GM19023 (cell line): Measurements from ENCODE around the gene KRTAP9-6.
"Not testable (repeated sequence)": the region's sequence is repeated elsewhere in the genome, so short reads cannot be mapped to it uniquely, and the experiment has no call there.

Experiments
- ATAC-seq: cut with Tn5 transposase; IDR thresholded peaks from one replicate; pipeline ENCODE4 v1.9.1; 2021; ENCODE audit warnings: mild to moderate bottlenecking, moderate library complexity; ENCODE audit not compliant: unreplicated experiment

KRTAP9-6 gene

GRCh38 chr17:41267711-41268110, 2.5 kb downstream of the KRTAP9-6 start:
- no peak for ATAC-seq

GRCh38 chr17:41271323-41271722, 6.1 kb downstream of the KRTAP9-6 start:
- not testable (repeated sequence) for ATAC-seq

GRCh38 chr17:41271858-41272257, 6.7 kb downstream of the KRTAP9-6 start:
- ATAC-seq, result no peak

GRCh38 chr17:41275648-41276190, 10.5 kb downstream of the KRTAP9-6 start, which contains the start of gene KRTAP9-7:
KRTAP9-7 (plus strand) TSS chr17:41275698; CDS start chr17:41275698, 0 bp downstream.
- not testable (repeated sequence) for ATAC-seq

- no peak for ATAC-seq
Observed at GRCh38 chr17:41278176-41278955, 13.2 kb downstream of the KRTAP9-6 start.

GRCh38 chr17:41284043-41284442, 18.9 kb downstream of the KRTAP9-6 start:
- no peak for ATAC-seq

- ATAC-seq, result no peak
Observed at GRCh38 chr17:41284546-41284945, 19.4 kb downstream of the KRTAP9-6 start.

GRCh38 chr17:41287050-41287449, 21.9 kb downstream of the KRTAP9-6 start:
- ATAC-seq, result no peak

GRCh38 chr17:41294016-41294415, 28.8 kb downstream of the KRTAP9-6 start:
- no peak for ATAC-seq

GRCh38 chr17:41296846-41297245, 31.7 kb downstream of the KRTAP9-6 start:
- ATAC-seq, result no peak

GRCh38 chr17:41298458-41299135, 33.4 kb downstream of the KRTAP9-6 start:
- no peak for ATAC-seq

GRCh38 chr17:41301204-41301790, 36.1 kb downstream of the KRTAP9-6 start:
- no peak for ATAC-seq

- no peak for ATAC-seq
Observed at GRCh38 chr17:41301916-41302901, 37.0 kb downstream of the KRTAP9-6 start, which contains the start of gene KRTAP29-1. KRTAP29-1 (minus strand) TSS chr17:41302851; CDS start chr17:41302851, 0 bp downstream.

- no peak for ATAC-seq
Observed at GRCh38 chr17:41302981-41303380, 37.8 kb downstream of the KRTAP9-6 start.

- ATAC-seq, result no peak
Observed at GRCh38 chr17:41304091-41304490, 38.9 kb downstream of the KRTAP9-6 start.

GRCh38 chr17:41307647-41308046, 42.5 kb downstream of the KRTAP9-6 start:
- ATAC-seq, result no peak

GRCh38 chr17:41308251-41308917, 43.2 kb downstream of the KRTAP9-6 start:
- no peak for ATAC-seq

- ATAC-seq, result no peak
Observed at GRCh38 chr17:41308918-41309359, 43.8 kb downstream of the KRTAP9-6 start, which contains the start of gene KRTAP16-1. KRTAP16-1 (minus strand) TSS chr17:41309309; CDS start chr17:41309253, 56 bp downstream.

- no peak for ATAC-seq
Observed at GRCh38 chr17:41311111-41311510, 45.9 kb downstream of the KRTAP9-6 start.
